Amniotic epithelial cell (primary cell): Measurements from ENCODE around the gene PARP14.
"Not testable (repeated sequence)": the region's sequence is repeated elsewhere in the genome, so short reads cannot be mapped to it uniquely, and the experiment has no call there.

Experiments used
- DNase-seq: peaks from one replicate; pipeline ENCODE4 v3.0.0-alpha.2; 2010; ENCODE audit warnings: low read depth

PARP14 gene, protein sequence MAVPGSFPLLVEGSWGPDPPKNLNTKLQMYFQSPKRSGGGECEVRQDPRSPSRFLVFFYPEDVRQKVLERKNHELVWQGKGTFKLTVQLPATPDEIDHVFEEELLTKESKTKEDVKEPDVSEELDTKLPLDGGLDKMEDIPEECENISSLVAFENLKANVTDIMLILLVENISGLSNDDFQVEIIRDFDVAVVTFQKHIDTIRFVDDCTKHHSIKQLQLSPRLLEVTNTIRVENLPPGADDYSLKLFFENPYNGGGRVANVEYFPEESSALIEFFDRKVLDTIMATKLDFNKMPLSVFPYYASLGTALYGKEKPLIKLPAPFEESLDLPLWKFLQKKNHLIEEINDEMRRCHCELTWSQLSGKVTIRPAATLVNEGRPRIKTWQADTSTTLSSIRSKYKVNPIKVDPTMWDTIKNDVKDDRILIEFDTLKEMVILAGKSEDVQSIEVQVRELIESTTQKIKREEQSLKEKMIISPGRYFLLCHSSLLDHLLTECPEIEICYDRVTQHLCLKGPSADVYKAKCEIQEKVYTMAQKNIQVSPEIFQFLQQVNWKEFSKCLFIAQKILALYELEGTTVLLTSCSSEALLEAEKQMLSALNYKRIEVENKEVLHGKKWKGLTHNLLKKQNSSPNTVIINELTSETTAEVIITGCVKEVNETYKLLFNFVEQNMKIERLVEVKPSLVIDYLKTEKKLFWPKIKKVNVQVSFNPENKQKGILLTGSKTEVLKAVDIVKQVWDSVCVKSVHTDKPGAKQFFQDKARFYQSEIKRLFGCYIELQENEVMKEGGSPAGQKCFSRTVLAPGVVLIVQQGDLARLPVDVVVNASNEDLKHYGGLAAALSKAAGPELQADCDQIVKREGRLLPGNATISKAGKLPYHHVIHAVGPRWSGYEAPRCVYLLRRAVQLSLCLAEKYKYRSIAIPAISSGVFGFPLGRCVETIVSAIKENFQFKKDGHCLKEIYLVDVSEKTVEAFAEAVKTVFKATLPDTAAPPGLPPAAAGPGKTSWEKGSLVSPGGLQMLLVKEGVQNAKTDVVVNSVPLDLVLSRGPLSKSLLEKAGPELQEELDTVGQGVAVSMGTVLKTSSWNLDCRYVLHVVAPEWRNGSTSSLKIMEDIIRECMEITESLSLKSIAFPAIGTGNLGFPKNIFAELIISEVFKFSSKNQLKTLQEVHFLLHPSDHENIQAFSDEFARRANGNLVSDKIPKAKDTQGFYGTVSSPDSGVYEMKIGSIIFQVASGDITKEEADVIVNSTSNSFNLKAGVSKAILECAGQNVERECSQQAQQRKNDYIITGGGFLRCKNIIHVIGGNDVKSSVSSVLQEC (N-terminal part only)

DNA sequence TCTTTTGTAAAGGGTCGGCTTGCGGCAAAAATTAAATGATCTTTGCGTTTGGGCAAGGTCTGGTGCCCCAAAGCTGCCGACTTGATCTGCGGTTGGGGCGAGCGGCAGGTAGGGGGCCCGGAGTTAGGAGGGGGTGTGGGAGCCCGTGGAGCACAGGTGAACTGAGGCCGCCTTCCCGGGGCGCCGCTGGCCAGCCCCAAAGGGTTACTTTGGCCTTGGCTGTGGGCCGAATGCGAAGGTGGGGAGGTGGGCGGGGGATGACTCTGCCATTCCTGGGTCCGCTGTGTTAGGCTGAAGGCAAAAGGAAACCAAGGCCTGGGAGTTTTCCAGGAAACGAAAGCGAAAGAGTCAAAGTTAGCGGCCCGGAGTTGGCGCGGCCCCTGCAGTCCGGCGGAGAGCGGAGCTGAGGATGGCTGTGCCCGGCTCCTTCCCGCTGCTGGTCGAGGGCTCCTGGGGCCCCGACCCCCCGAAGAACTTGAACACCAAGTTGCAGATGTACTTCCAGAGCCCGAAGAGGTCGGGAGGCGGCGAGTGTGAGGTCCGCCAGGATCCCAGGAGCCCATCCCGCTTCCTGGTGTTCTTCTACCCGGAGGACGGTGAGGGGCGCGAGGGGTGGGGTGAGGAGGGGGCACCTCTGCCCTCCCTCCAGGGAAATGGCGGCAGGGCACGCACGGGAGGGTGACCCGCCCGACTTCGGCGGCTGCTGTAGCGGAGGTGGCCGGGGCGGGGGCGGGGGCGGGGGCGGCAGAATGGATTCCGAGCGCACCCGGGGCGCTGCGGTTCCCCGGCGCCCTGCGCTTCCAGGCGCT lies at the start of gene PARP14:
Gene PARP14 (plus strand): TSS at position 365 of the 809 bp plus-strand sequence. CDS start 45 bp downstream, at position 410.
- peak; percentile 69 for DNase-seq

DNA sequence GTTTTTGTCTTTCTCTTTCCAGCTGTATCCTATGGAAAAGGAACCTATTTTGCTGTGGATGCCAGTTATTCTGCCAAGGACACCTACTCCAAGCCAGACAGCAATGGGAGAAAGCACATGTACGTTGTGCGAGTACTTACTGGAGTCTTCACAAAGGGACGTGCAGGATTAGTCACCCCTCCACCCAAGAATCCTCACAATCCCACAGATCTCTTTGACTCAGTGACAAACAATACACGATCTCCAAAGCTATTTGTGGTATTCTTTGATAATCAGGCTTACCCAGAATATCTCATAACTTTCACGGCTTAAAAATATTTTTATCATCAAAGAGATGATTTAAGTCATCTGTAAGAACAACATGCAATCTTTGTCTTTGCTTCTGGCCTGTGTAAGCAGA lies 44.9 kb upstream of the PARP14 start:
- peak; percentile 80 for DNase-seq

DNA sequence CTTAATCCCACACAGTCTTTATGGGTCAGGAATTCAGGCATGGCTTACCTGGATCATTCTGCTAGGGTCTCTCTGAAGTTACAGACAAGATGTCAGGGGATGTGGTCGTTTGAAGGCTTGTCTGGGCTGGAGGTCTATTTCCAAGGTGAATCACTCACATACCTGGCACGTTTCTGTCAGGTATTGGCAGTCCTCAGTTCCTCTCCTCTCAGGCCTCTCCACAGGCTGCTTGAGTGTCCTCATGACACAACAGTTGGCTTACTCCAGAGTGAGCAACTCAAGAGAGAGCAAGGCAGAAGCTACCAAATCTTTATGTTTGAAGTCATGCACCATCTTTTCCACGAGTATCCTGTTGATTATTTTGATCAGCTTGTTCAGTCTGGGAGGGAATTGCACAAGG lies 43.9 kb upstream of the PARP14 start:
- DNase-seq = no peak

DNA sequence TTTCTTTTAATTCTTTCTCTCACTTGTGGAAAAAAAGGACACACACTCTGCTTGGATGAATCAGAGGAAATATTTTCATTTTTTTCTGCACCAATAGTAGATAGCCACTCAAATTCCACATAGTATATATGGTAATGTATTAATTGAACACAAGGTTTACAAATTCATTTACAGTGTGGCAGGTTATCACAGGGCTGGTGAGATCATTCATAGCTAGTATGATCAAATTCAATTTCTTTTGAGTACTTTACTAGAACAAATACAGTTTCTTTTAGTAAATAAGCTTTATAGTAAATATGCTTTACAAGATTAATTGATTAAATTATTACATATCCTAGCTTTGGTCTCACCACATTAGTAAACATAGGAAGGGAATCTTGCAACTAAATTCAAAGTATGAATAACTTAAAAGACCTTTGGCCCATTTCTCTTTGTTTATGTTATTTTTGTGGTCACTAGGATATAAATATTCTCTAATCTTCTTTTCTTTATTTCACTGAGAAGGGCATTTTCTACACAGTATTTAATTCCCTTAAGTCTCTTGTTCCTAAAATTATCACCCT lies 40.1 kb upstream of the PARP14 start:
- DNase-seq = peak; percentile 11

DNA sequence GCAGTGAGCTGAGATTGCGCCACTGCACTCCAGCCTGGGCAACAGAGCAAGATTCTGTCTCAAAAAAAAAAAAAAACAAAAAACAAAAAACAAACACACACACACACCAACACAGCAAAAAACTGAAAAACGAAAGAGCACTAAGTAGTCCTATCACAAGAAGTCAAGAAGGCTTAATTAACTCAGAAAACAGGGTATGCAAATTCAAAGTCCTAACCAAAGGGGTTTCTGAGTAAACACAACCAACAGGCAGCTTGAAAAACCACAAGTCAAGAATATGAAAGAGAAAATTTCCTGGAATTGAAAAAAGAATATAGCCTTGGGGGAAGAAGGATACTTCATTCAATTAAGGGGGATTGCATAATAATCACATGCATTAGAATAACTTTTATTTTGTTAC lies 37.7 kb upstream of the PARP14 start:
- no peak for DNase-seq

DNA sequence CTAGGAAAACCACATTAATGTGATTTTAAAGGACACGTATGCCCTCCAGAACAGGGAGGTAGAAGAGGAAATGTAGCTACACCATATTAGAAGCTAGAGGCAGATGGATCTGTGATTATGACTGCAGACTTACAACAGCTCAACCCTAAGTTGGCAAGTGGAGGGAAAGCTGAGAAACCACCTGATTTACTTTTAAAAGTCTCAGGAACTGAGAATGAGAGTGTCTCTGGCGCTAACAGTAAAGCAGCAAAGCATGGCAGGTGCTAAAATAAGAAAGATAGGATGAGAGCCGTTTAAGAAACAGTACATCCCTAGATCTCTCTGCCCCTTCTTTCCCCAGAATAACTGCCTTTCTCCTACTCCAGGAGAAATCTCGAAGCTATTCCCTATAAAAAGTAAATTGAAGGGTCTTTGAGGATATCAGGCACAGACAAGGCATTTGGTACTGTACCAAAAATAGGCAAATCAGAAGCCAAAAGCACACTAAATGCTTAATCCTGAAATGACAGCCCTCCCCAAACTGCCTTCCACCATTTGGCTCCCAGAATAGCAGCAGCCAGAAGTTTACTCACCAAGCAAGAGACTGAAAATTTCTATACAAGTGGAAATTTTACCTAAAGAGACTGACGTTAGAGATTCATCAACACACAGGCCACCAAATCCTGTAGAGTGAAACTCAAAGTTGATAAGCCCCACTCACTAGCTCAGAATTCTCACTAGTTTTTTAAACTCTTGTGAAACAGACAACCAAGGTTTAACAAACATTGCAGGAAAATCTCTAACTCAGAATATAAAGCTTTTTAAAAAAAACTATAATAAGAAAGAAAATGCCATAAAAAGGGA lies 34.3 kb upstream of the PARP14 start:
- peak; percentile 10 for DNase-seq

DNA sequence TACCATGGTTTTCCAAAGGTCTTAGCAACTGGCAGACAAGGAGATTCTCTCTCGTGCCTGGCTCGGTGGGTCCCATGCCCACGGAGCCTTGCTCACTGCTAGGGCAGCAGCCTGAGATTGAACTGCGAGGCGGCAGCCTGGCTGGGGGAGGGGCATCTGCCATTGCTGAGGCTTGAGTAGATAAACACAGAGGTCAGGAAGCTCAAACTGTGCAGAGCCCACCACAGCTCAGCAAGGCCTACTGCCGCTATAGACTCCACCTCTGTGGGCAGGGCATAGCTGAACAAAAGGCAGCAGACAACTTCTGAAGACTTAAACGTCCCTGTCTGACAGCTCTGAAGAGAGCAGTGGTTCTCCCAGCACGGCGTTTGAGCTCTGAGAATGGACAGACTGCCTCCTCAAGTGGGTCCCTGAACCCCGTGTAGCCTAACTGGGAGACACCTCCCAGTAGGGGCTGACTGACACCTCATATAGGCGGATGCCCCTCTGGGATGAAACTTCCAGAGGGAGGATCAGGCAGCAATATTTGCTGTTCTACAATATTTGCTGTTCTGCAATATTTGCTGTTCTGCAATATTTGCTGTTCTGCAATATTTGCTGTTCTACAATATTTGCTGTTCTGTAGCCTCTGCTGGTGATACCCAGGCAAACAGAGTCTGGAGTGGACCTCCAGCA lies 29.3 kb upstream of the PARP14 start:
- not testable (repeated sequence) for DNase-seq

DNA sequence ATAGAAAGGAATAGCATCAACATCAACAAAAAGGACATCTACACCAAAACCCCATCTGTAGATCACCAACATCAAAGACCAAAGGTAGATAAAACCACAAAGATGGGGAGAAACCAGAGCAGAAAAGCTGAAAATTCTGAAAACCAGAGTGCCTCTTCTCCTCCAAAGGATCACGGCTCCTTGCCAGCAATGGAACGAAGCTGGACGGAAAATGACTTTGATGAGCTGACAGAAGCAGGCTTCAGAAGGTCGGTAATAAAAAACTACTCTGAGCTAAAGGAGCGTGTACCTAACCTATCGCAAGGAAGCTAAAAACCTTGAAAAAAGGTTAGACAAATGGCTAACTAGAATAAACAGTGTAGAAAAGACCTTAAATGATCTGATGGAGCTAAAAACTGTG lies 28.7 kb upstream of the PARP14 start:
- not testable (repeated sequence) for DNase-seq

DNA sequence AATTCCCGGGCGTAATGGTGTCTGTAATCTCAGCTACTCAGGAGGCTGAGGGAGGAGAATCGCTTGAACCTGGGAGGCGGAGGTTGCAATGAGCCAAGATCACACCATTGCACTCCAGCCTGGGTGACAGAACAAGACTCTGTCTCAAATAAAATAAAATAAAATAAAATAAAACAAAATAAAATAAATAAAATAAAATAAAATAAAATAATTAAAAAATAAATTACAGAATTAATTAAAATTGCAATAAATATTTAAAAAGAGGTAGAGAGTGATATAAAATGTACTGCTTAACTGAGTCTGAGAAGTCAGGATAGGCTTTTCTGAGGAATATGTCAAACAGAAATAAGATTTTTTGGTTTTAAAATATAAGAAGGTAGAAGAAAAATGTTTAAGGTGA lies 22.3 kb upstream of the PARP14 start:
- DNase-seq = not testable (repeated sequence)

DNA sequence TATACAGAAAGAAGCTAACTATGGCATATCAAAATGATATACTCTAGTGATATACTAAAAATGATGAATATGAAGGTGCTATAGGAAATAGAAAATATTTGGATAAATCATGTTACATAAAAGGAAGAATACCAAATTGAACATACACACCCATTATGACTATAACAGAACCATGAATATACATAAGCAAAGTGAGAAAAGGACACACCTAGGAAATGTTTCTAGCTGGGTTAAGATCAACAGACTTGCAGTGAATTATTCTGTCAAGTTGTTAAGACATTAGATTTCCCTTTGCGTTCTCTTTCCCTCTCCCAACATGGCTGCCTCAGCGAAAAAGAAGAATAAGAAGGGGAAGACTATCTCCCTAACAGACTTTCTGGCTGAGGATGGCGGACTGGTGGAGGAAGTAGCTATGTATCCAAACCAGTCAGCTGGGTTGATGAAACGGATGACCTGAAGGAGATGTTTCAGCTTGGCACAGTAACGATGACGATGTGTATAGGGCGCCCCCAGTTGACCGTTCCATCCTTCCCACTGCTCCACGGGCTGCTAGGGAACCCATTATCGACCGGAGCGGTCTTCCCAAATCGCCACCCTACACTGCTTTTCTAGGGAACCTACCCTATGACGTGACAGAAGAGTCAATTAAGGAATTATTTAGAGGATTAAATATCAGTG lies 20.2 kb upstream of the PARP14 start:
- DNase-seq = no peak

DNA sequence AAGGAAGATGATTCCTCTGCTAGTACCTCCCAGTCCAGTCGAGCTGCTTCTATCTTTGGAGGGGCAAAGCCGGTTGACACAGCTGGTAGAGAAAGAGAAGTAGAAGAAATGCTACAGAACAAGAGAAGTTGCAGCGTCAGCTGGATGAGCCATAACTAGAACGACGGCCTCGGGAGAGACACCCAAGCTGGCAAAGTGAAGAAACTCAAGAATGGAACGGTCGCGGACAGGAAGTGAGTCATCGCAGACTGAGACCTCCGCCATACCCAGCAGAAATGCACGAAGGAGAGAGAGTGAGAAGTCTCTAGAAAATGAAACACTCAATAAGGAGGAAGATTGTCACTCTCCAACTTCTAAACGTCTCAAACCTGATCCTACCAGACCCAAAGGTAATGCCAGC lies 19.0 kb upstream of the PARP14 start:
- no peak for DNase-seq

DNA sequence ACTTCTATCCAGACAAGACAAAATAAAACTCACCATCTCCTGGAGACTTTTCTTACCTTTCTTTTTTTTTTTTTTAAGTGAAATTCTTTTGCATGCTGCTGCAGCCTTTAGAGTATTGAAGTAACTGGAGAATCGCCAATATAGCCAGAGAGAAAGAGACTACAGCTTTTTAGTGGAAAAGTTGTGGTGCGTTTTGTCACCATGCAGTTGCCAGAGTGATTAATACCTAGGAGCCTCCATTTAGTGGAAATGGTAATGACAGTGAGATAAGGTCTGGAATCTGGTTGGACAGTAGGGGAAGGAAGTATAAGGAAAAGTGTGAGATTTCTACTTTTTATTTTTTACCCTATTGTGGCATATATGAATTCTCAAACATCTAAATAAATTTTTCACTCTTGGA lies 18.1 kb upstream of the PARP14 start:
- DNase-seq = no peak

DNA sequence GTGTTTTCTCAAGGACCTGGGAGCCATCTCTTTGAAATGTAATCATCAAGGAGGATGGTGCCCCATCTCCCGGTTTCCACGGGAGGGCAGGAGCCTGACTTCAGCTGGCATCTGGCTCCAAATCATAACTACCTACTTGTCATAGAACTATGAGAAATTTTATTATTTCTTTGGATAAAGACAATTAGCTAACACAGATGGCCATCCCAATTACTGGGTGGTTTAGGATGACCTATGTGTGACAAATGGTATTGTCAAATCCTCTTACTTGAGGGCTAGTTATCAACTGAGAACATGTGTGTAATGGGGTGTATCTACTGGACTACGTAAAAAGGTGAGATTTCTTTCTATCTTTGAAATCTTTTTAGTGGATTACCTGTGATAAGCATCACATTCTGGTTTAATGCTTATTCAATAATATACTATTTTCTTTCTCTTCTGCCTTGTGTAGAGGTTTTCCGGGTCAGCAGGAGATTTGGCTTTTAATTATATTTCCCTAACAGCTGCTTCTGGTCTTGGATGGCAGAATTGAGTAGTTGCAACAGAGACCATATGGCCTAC lies 15.3 kb upstream of the PARP14 start:
- DNase-seq = no peak

DNA sequence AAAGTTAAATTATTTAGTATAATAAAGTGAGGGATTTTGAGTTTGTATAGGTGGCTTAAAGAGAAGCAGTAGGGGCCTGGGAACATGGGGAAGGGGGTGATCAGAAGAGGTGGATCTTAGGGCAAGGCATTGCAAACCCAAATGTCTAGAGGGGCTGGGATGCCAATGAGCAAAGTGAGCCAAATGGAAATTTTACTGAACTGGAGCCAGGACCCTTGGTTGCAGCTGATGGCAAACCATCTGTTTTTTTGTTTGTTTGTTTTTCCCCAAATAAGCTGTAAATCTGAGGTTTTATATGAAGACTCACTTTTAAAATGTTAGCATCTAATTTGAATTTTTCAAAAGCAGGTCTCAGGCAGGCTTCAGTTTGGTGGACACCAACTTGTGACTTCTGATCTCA lies 14.8 kb upstream of the PARP14 start:
- no peak for DNase-seq

DNA sequence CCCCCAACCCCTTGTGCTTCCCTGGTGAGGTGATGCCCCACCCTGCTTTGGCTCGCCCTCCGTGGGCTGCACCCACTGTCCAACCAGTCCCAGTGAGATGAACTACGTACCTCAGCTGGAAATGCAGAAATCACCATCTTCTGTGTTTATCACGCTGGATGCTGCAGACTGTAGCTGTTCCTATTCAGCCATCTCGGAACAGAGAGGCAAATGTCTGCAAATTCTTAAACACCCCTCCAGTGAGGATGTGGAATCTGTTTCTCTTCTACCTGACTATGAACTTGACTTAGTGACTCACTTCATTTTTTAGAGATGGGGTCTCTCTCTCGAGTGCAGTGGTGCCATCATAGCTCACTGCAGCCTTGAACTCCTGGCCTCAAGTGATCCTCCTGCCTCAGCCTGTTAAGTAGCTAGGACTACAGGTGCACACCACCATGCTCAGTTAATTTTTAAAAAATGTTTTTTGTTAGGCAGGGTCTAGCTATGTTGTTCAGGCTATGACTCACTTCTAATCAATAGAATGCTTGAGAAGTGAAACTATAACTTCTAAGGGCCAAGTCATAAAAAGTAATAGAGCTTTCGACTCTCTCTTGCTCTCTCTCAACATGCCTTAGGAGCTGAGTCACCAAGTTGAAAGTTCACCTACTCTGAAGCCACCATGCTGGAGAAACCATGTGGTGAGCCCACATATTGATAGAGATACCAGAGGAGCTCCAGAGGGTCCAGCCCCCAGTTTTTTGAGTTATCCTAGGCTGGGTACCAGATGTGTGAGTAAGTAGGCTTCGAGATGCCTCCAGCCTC lies 11.5 kb upstream of the PARP14 start:
- DNase-seq = peak; percentile 44

DNA sequence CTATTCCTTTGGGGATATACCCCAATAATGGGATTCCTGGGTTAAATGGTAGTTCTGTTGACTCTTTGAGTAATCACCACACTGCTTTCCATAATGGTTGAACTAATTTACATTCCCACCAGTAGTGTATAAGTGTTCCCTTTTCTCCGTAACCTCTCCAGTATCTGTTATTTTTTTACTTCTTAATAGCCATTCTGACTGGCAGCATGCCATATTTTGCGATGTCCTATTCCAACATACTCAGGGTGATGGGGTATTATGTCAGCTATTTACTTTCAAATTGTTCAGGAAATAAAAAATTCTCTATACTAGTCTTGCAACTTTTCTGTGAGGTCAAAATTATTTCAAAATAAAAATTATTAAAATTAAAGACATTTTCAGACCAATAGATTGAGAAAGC lies 9.1 kb upstream of the PARP14 start:
- no peak for DNase-seq

DNA sequence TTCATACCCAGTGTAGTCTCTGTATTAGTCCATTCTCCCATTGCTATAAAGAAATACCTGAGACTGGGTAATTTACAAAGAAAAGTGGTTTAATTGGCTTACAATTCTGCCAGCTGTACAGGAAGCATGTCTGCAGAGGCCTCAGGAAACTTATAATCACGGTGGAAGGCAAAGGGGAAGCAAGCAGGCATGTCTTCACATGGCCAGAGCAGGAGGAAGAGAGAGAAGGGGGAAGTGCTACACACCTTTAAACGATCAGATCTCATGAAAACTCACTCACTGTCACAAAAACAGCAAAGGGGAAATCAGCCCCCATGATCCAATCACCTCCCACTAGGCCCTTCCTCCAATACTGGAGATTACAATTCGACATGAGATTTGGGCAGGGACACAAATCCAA lies 6.3 kb upstream of the PARP14 start:
- no peak for DNase-seq

DNA sequence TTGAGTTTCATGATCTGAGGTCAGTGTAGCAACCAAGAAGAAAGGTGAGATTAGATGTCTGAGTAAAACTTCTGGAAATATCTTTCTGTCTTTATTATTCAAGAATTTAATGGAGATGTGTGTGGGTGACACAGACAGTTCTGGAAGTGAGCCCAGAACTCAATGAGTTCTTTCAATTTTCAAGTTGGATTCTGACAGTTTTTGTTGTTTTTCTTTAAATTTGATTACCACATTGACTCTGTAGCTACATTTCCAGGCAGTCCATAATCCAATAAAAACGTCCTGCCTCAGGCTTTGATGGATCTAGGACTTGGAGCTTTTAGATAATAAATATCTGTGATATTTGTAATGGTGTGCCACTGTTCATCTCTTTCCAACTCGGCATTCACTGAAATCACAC lies 3.9 kb upstream of the PARP14 start:
- peak; percentile 80 for DNase-seq
